ENCODE measurements around the gene TMEM212. TPM values are rescaled to one million over a fixed set of nuclear protein-coding genes. Genes with fewer than 3 reads are reported as not detected.

The TMEM212 gene
- total RNA-seq, 1 donor from 2014 or later: not detected

DNA sequence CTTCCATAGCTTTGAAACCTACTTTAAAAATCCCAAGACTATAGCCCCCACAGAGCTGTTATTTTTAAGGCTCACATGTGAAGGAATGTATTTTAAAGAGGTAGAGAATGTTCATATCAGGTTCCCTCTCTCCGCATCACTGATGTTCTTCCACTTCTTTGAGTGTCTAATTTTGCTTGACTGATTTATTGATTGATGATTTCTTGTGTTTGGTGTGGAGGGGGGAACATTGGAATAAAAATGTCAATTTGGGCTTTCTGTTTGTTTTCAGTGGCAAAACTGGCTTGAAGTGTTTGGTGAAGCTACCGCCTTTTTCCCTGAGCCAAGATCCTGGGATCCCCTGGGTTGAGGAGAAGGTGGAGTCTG lies 2.7 kb upstream of the TMEM212 start:
- DNase-seq (ENCODE audit: low read depth) (no peak), FAIRE-seq (no peak)
- no peak for TF ChIP-seq EZH2 (IDR thresholded peaks at IDR 0.05; ENCODE audit: insufficient read depth, low read length)
- TF ChIP-seq CTCF (IDR thresholded peaks at IDR 0.05; ENCODE audit: insufficient read depth, low read depth, low read length): no peak
- Histone ChIP-seq H3K36me3 (ENCODE audit: insufficient read depth, low read length) (no peaks in the 10 kb centered on the region), H4K20me1 (ENCODE audit: insufficient read depth, low read length) (no peaks in the 10 kb centered on the region), H2AFZ (ENCODE audit: low read depth, low read length) (no peak overlapping the region), H3K27ac (ENCODE audit: low read depth, low read length) (no peak overlapping the region), H3K79me2 (ENCODE audit: insufficient read depth, low read length) (no peaks in the 10 kb centered on the region), H3K4me2 (ENCODE audit: low read length) (no peak overlapping the region), H3K27me3 (ENCODE audit: insufficient read depth, low read length) (no peaks in the 10 kb centered on the region), H3K9me3 (ENCODE audit: insufficient read depth, low read depth, low read length) (no peaks in the 10 kb centered on the region), H3K9ac (ENCODE audit: low read length) (no peak overlapping the region), H3K4me1 (ENCODE audit: insufficient read depth, low read length) (peaks cover 29% of the 10 kb centered on the region), H3K4me3 (ENCODE audit: insufficient read depth, low read depth, low read length) (no peak overlapping the region)
- Mint-ChIP-seq H3K36me3 (ENCODE audit: low read depth, unreplicated experiment) (no peaks in the 10 kb centered on the region), H3K27me3 (ENCODE audit: low read depth, unreplicated experiment) (no peaks in the 10 kb centered on the region), H3K4me1 (ENCODE audit: low read depth, unreplicated experiment) (peaks cover 37% of the 10 kb centered on the region), H3K27ac (ENCODE audit: unreplicated experiment) (peak overlapping the region; percentile 23), H3K4me3 (ENCODE audit: unreplicated experiment) (no peak overlapping the region), H3K9me3 (ENCODE audit: unreplicated experiment) (no peaks in the 10 kb centered on the region)

- Histone ChIP-seq H3K4me2 (ENCODE audit: low read length) (peak overlapping the region; percentile 9), H4K20me1 (ENCODE audit: insufficient read depth, low read length) (no peaks in the 10 kb centered on the region), H3K27ac (ENCODE audit: low read depth, low read length) (no peak overlapping the region)
Measured at GRCh38 chr3:171840811-171841619, 2.1 kb upstream of the TMEM212 start.

More at GRCh38 chr3:171840811-171841619, 2.1 kb upstream of the TMEM212 start:
- no peaks in the 10 kb centered on the region for H3K9me3 ChIP-seq (ENCODE audit: insufficient read depth, low read depth, low read length)
- no peak overlapping the region for H2AFZ ChIP-seq (ENCODE audit: low read depth, low read length)
- Mint-ChIP-seq H3K36me3 (ENCODE audit: low read depth, unreplicated experiment) (peaks cover 1% of the 10 kb centered on the region), H3K4me3 (ENCODE audit: unreplicated experiment) (no peak overlapping the region), H3K9me3 (ENCODE audit: unreplicated experiment) (no peaks in the 10 kb centered on the region), H3K4me1 (ENCODE audit: low read depth, unreplicated experiment) (peaks cover 41% of the 10 kb centered on the region), H3K27ac (ENCODE audit: unreplicated experiment) (peak overlapping the region; percentile 23), H3K27me3 (ENCODE audit: low read depth, unreplicated experiment) (no peaks in the 10 kb centered on the region)
- H3K79me2 ChIP-seq (ENCODE audit: insufficient read depth, low read length): no peaks in the 10 kb centered on the region
- FAIRE-seq (no peak), DNase-seq (ENCODE audit: low read depth) (no peak)
- H3K4me1 ChIP-seq (ENCODE audit: insufficient read depth, low read length): peaks cover 32% of the 10 kb centered on the region
- no peak for TF ChIP-seq EZH2 (IDR thresholded peaks at IDR 0.05; ENCODE audit: insufficient read depth, low read length)
- TF ChIP-seq CTCF (IDR thresholded peaks at IDR 0.05; ENCODE audit: insufficient read depth, low read depth, low read length): no peak
- no peak overlapping the region for H3K4me3 ChIP-seq (ENCODE audit: insufficient read depth, low read depth, low read length)
- no peaks in the 10 kb centered on the region for H3K36me3 ChIP-seq (ENCODE audit: insufficient read depth, low read length)
- H3K9ac ChIP-seq (ENCODE audit: low read length): no peak overlapping the region
- no peaks in the 10 kb centered on the region for H3K27me3 ChIP-seq (ENCODE audit: insufficient read depth, low read length)
